Measurements from ENCODE around the gene MOSPD3.

The MOSPD3 gene

DNA sequence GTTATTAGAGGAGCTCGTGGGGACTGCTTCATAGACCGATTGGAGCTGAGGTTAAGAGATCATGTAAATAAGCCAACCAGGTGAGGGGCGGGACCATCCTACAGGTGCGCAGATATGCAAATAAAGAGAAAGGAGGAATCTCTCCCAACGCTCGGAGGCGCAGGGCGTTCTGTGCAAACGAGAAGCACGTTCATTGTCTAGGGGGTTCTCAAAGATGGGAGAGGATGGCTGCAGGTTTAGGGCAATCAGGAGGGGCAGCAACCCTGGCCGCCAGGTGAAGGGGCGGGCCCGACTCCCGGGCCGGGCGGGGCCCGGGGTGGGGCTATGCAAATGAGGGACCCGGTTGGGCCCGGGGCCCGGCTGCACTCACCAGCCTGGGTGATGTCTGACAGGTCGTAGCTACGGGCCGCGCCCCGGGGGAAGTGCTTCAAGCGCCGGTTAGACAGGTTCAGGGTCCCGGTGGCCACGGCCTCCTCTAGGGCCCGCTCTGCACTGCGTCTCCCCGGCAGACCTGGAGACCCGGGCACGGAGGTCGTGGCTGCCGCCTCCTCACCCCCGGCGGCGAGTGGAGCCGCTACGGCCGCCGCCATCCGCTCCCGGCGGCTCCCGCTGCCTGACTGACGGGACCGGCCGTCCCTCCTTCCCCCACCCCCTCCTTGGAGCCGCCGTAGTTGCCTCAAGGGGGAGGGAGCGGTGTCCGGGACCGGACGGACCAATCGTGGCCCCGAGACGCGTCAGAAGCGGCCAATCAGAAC lies 26.7 kb upstream of the MOSPD3 start, which contains the start of gene LRCH4:
Gene LRCH4, minus strand, starts transcription at position 619 of the 755 bp plus-strand sequence. Its CDS starts 29 bp downstream, at position 590.
- DNase-seq = no peak
- Histone ChIP-seq H4K20me1 (ENCODE audit: insufficient read depth, low read length) (peaks cover 45% of the 10 kb centered on the region), H3K27me3 (ENCODE audit: insufficient read depth, low read length, poor library complexity) (no peaks in the 10 kb centered on the region), H3K27ac (ENCODE audit: low read length) (peak within 1 kb of the TSS; percentile 94), H3K9ac (ENCODE audit: low read depth, low read length) (peak within 1 kb of the TSS; percentile 93), H3K4me1 (ENCODE audit: insufficient read depth, low read length) (peaks cover 41% of the 10 kb centered on the region), H3K79me2 (ENCODE audit: insufficient read depth, low read length) (peaks cover 49% of the 10 kb centered on the region), H3K4me2 (ENCODE audit: insufficient read depth, low read length) (peak within 1 kb of the TSS; percentile 89), H2AFZ (ENCODE audit: low read depth, low read length) (peak within 1 kb of the TSS; percentile 85), H3K4me3 (ENCODE audit: low read depth in 1 of 2, low read length in 2 of 2) (peak within 1 kb of the TSS; percentile 82 to 90), H3K9me3 (ENCODE audit: insufficient read depth, low read length, severe bottlenecking) (no peaks in the 10 kb centered on the region), H3K36me3 (ENCODE audit: insufficient read depth, low read length) (peaks cover 31% of the 10 kb centered on the region)
- ATAC-seq (ENCODE audit: insufficient read depth, low read depth) = no peak
- TF ChIP-seq EZH2 (IDR thresholded peaks at IDR 0.05; ENCODE audit: borderline replicate concordance, low read depth, low read length, severe bottlenecking) = no peak
- TF ChIP-seq, protein P1, sequence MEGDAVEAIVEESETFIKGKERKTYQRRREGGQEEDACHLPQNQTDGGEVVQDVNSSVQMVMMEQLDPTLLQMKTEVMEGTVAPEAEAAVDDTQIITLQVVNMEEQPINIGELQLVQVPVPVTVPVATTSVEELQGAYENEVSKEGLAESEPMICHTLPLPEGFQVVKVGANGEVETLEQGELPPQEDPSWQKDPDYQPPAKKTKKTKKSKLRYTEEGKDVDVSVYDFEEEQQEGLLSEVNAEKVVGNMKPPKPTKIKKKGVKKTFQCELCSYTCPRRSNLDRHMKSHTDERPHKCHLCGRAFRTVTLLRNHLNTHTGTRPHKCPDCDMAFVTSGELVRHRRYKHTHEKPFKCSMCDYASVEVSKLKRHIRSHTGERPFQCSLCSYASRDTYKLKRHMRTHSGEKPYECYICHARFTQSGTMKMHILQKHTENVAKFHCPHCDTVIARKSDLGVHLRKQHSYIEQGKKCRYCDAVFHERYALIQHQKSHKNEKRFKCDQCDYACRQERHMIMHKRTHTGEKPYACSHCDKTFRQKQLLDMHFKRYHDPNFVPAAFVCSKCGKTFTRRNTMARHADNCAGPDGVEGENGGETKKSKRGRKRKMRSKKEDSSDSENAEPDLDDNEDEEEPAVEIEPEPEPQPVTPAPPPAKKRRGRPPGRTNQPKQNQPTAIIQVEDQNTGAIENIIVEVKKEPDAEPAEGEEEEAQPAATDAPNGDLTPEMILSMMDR (IDR thresholded peaks at IDR 0.05; ENCODE audit: borderline replicate concordance, extremely low read depth, low read length, poor library complexity, severe bottlenecking) = no peak

- H3K79me2 ChIP-seq (ENCODE audit: insufficient read depth, low read length) = peaks cover 43% of the 10 kb centered on the region
- peaks cover 41% of the 10 kb centered on the region for H3K4me1 ChIP-seq (ENCODE audit: insufficient read depth, low read length)
- peak within 1 kb of the TSS; percentile 89 for H3K4me2 ChIP-seq (ENCODE audit: insufficient read depth, low read length)
- peak; percentile 86 for ATAC-seq (ENCODE audit: insufficient read depth, low read depth)
- peak within 1 kb of the TSS; percentile 93 for H3K9ac ChIP-seq (ENCODE audit: low read depth, low read length)
- H4K20me1 ChIP-seq (ENCODE audit: insufficient read depth, low read length) = peaks cover 39% of the 10 kb centered on the region
- H3K27ac ChIP-seq (ENCODE audit: low read length) = peak within 1 kb of the TSS; percentile 94
- TF ChIP-seq EZH2 (IDR thresholded peaks at IDR 0.05; ENCODE audit: borderline replicate concordance, low read depth, low read length, severe bottlenecking) = no peak
- TF ChIP-seq, protein P1 (IDR thresholded peaks at IDR 0.05; ENCODE audit: borderline replicate concordance, extremely low read depth, low read length, poor library complexity, severe bottlenecking) = no peak
- peak within 1 kb of the TSS; percentile 85 for H2AFZ ChIP-seq (ENCODE audit: low read depth, low read length)
- peak; percentile 100 for DNase-seq
- peaks cover 23% of the 10 kb centered on the region for H3K36me3 ChIP-seq (ENCODE audit: insufficient read depth, low read length)
- H3K4me3 ChIP-seq (ENCODE audit: low read depth in 1 of 2, low read length in 2 of 2) = peak within 1 kb of the TSS; percentile 82 to 90
- H3K27me3 ChIP-seq (ENCODE audit: insufficient read depth, low read length, poor library complexity) = no peaks in the 10 kb centered on the region
- H3K9me3 ChIP-seq (ENCODE audit: insufficient read depth, low read length, severe bottlenecking) = no peaks in the 10 kb centered on the region
Observed at GRCh38 chr7:100586266-100587025, 25.9 kb upstream of the MOSPD3 start, which contains the start of gene FBXO24. Gene FBXO24, plus strand, starts transcription at chr7:100586328. Its CDS starts 298 bp downstream, at chr7:100586626.

- Histone ChIP-seq H3K9me3 (ENCODE audit: insufficient read depth, low read length, severe bottlenecking) (no peaks in the 10 kb centered on the region), H3K4me3 (ENCODE audit: low read depth in 1 of 2, low read length in 2 of 2) (no peak overlapping the region), H3K4me1 (ENCODE audit: insufficient read depth, low read length) (peaks cover 25% of the 10 kb centered on the region), H3K27ac (ENCODE audit: low read length) (no peak overlapping the region), H2AFZ (ENCODE audit: low read depth, low read length) (no peak overlapping the region), H3K4me2 (ENCODE audit: insufficient read depth, low read length) (no peak overlapping the region), H3K36me3 (ENCODE audit: insufficient read depth, low read length) (0 out of 2 replicates have a peak, but pooled peaks cover 6% of the 10 kb centered on the region), H3K79me2 (ENCODE audit: insufficient read depth, low read length) (peaks cover 24% of the 10 kb centered on the region), H3K27me3 (ENCODE audit: insufficient read depth, low read length, poor library complexity) (no peaks in the 10 kb centered on the region), H3K9ac (ENCODE audit: low read depth, low read length) (no peak overlapping the region), H4K20me1 (ENCODE audit: insufficient read depth, low read length) (peaks cover 20% of the 10 kb centered on the region)
- DNase-seq = no peak
- ATAC-seq (ENCODE audit: insufficient read depth, low read depth) = no peak
- TF ChIP-seq, protein P1 (IDR thresholded peaks at IDR 0.05; ENCODE audit: borderline replicate concordance, extremely low read depth, low read length, poor library complexity, severe bottlenecking) = peak; percentile 52
- TF ChIP-seq EZH2 (IDR thresholded peaks at IDR 0.05; ENCODE audit: borderline replicate concordance, low read depth, low read length, severe bottlenecking) = no peak
Observed at GRCh38 chr7:100588438-100588837, 23.9 kb upstream of the MOSPD3 start.

Measured in DND-41 (cell line).